GM21447 (cell line): Measurements from ENCODE around the gene CNOT6.

Experiments used
- ATAC-seq: cut with Tn5 transposase; IDR thresholded peaks from one replicate; pipeline ENCODE4 v1.9.1; 2021; ENCODE audit not compliant: unreplicated experiment

CNOT6 gene

GRCh38 chr5:180558232-180558631 is 64.1 kb downstream of the CNOT6 start:
- ATAC-seq, result no peak

GRCh38 chr5:180563994-180564393 is 69.8 kb downstream of the CNOT6 start:
- ATAC-seq, result no peak

- no peak for ATAC-seq
Measured at GRCh38 chr5:180568914-180569313, 74.7 kb downstream of the CNOT6 start.

DNA sequence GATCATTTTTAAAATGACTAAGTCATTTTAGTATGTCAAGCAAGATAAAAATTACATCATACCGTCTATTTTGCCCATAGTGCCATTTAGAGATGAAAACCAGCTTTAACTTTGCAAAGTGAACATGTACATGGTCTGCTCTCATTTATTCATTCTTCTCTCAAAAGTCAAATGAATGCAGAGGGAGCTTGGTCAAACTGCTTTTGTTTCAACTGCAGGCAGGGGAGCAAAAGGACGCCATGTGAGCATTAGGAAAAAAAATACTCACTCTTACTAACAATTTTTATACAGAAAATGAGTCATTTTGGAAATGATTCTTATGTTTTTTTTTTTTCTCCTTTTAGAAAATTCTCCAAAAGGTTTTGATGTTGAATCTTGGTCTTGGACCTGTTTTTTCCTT is 81.4 kb downstream of the CNOT6 start:
- ATAC-seq, result no peak

DNA sequence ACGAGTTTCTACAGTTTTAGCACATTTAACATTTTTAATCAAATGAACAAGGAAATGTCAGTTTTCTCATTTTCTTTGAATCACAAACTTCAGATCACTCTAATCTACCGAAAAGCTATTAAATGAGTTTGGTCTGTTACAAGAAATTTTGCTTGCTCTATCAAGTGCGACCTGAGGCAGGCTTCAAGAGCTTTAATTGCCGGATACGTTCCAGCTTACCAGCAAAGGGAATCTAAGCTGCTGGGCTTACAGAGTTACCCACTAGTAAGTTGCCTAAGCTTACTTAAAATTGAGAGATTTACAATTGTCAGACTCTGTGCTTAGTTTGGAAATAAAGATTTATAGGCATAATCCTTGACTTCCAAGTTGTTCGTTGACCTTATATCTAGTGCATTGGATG is 86.5 kb downstream of the CNOT6 start:
- ATAC-seq, result no peak

DNA sequence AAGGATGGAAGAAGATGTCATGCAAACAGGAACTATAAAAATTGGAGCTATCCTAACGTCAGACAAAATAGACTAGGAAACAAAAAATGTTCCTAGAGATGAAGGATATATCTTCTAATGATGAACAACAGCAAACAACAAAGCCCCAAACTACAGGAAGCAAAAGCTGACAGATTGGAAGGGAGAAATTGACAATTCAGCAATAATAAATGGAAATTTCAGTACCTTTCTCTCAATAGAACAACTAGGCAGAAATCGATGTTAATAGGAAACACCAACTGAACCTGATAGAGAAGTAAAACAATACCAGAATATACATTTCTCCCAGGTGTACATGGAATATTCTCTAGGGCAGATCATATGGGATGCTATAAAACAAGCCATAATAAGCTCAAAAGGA is 89.6 kb downstream of the CNOT6 start:
- no peak for ATAC-seq

GRCh38 chr5:180586204-180586603 is 92.0 kb downstream of the CNOT6 start:
- ATAC-seq, result no peak

- no peak for ATAC-seq
Measured at GRCh38 chr5:180586870-180587269, 92.7 kb downstream of the CNOT6 start.

DNA sequence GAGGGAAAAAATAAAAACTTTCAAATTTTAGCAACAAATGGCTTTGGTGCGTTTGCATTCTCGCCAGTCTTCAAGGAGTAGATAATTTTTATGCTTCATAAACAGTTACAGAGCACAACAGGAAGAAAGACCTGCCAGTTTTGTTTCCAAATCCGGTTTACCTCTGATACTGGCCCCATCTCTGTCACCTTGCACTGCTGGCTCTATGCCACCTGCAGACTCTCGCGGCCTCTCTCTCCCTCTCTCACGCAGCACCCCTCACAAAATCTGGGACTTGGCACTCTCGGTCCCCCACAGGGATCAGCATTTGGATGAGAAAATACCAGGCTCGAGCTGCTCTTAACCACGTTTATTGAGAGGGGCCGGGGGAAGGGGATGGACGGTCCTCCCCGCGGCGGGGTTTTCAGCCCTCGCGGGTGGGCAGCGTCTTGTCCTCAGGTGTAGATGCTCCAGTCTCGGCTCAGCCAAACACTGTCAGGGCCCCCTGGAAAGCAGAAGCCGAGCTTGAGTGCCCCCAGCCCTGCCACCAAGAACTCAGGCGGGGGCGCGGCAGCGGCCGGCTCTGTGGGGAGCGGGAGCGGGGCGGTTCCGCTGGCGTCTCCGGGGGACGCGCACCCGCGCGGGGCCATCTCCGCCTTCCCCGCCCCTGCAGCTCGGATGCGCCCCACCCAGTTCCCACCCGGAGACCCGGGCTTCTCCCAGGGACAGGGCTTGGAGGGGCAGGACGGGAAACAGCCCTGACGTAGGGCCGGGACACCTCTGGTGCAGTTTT is 95.8 kb downstream of the CNOT6 start:
- no peak for ATAC-seq

- no peak for ATAC-seq
Measured at GRCh38 chr5:180590543-180591310, 96.5 kb downstream of the CNOT6 start.

GRCh38 chr5:180591311-180591887 is 97.2 kb downstream of the CNOT6 start, which contains the start of gene SCGB3A1:
Gene SCGB3A1, minus strand, starts transcription at chr5:180591499. Its CDS starts 37 bp downstream, at chr5:180591462.
- no peak for ATAC-seq

DNA sequence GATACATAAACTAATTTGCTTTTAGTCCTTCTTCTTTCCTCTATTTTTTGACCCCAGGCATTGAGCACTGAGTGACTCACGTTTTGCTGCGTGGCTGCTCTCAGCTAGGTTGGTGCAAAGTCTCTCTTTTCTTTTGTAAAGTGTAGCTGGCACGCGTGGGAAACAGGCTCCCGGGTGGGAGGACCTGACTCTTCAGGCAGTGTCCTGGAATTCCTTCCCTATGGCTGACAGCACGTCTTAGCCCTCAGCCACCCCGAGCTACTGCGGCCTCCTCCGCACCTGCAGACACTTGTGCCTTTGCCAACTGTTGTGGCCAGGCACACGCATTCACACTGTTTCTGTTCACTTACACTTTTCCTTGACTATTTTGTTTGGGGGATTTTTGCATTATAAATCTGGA is 98.0 kb downstream of the CNOT6 start:
- no peak for ATAC-seq

DNA sequence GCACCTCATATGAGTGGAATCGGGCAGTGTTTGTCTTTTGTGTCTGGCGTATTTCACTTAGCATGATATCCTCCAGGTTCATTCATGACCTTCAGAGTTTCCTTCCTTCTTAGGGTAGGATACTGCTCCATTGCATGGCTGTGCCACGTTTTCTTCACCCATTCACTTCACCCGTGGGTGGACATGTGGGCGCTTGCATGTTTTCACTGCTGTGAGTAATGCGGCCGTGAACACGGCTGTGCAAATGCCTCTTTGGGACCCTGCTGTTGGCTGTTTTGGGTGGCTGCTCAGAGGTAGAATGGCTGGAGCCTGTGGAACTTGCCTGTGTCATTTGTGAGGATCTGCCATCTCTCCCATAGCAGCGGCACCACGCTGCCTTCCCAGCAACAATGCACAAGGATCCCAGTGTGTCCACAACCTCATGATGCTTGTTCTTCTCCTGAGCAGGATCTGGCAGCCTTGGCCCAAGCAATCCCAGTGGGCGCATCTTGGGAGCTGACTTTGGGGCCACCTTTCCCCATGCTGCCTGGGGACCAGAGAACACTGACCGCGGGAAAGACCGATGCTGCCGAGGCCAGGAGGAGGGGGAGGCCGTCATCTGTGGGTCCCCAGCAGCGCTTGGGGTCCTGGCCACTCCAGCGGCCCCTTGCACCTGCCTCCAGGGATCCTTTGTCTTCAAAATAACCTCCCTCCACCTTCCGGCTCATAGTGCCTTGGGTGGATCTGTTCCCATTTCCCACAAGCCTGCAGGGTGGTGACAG is 99.4 kb downstream of the CNOT6 start:
- no peak for ATAC-seq

DNA sequence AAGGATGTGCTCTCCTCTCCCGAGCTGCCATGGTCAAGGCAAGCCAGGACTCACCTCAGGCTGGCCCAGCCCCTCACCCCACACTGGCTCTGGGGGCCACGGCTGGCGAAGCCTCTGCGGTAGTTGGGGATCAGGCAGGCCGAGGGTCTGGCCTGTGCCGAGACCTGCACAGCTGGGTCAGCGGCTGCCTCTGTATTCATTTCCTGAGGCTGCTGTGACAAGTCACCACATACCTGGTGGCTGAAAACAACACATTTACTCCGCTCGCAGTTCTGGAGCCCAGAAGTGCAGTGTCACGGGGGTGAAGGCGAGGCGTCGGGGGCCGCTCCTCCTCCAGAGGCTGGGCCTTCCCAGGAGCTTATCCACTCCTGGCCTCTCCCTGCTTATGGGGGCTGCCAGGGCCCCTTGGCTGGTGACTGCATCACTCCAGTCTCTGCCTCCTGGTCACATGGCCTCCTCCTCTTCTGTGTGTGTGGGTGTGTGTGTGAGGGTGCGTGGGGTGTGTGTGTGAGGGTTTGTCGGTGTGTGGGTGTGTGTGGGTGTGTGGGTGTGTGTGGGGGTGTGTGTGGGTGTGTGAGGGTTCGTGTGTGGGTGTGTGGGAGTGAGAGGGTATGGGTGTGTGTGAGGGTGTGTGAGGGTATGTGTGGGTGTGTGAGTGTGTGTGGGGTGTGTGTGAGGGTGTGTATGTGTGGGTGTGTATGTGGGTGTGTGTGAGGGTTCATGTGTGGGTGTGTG is 100.3 kb downstream of the CNOT6 start:
- no peak for ATAC-seq

GRCh38 chr5:180595046-180595379 is 100.8 kb downstream of the CNOT6 start:
- ATAC-seq, result no peak

DNA sequence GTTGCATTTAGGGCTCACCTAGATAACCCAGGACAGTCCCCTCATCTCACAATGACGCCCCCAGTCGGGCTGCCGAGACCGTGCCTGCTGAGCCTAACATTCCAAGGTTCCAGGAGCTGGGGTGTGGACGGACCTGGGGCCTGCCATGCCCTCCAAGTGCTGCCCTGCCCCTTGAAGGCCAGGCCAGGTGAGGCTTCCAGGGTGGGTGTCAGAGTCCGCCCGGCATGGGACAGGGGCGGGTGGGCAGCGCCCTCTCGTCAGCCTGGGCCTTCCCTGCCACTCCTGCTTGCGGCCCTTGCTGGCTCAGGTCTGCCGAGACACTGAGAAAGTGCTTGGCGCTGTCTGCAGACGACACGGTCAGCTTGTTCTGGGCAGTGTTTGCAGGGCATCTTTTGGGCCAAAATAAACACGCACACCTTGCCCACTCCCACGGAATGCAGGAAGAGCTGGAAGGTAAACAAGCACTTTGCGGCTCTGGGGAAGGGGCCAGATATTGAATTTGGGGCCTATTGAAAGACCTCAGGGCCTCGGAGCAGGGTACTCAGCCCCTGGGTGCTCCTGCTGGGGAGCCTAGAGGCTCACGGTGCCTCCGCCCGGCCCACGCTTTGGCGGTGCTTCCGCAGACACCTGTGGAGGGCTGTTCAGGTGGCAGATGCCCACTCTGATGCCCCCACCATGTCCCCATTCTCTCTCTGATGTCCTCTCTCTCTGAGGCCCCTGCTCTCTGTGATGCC is 101.4 kb downstream of the CNOT6 start:
- no peak for ATAC-seq

DNA sequence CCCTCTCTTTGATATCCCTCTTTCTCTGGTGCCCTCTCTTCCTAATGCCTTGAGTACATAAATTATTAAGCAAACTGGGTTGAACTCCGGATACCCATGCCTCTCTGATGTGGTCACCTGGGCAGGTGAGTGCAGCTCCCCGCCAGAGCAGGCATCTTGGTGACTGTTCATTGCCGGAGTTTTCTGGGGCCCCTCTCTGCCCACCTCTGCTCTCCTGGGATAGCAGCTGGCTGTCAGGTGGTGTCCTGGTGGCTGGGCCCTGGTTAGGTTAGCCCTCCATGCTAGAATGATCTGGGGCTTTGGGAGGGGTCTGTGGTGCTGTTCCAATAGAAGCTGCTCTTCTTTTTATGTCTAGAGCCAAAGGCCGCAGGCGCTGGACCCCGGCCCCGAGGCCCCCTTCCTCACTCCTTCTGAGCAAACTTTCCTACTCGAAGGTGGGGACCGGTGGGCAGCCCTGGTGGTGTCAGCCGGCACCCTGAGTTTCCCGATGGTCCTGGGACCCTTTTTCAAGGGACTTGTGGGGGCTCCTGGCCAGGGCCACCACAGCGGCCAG is 102.0 kb downstream of the CNOT6 start:
- no peak for ATAC-seq

DNA sequence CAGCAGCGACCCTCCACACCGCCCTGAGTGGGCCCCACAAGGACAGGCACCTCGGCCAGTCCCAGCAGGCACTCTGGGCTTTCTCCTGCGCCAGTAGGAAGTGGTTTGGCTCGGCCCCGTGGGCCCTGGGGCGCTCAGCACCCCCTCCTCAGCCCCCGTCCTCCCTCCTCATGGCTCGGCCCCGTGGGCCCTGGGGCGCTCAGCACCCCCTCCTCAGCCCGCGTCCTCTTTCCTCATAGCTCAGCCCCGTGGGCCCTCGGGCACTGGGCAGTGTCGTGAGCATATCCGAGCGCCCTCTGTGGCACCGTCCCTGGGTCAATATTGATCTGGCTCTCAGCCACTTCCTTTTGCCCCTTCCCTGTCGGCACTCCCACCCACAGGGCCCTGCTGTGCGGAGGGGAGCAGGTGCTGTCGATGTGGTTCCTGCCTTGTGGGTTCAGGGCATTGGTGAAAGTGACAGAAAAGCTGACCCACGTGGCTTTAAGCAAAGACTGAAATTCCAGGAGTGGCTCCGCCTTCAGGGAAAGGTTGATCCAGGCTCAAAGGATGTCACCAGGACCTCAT is 102.6 kb downstream of the CNOT6 start:
- ATAC-seq, result no peak

GRCh38 chr5:180598316-180598701 is 104.1 kb downstream of the CNOT6 start:
- no peak for ATAC-seq
